PC-9 (cell line): ENCODE results near the gene IFNGR2.

Source experiments
- CTCF ChIP-seq: fragments of 200-600 bp; sonication (generic); conservative IDR thresholded peaks from 2 replicates; pipeline ENCODE4 v1.6.1; 2017; ENCODE audit warnings: mixed run types, antibody characterized with exemption, mild to moderate bottlenecking, moderate library complexity
- EZH2 ChIP-seq: fragments of 200-600 bp; sonication (generic); IDR thresholded peaks from 2 replicates; pipeline ENCODE4 v1.8.0; 2017; ENCODE audit warnings: antibody characterized with exemption, low read depth

DNA sequence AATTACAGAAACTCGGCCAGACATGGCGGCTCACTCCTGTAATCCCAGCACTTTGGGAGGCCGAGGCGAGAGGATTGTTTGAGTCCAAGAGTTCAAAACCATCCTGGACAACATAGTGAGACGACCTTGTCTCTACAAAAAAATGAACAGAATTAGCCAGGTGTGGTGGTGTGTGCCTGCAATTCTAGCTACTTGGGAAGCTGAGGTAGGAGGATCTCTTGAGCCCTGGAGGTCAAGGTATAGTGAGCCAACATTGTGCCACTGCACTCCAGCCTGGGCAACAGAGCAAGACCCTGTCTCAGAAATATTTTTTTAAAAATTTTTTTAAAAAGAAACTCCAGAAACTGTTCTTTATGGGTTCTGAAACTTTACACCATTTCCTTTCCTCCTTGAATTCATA, 38.4 kb upstream of the IFNGR2 start:
- no peak for TF ChIP-seq CTCF
- TF ChIP-seq EZH2, result no peak
